WERI-Rb-1 (cell line): Measurements from ENCODE around the gene CCDC154.

Experiments used
- DNase-seq: peaks from one replicate; pipeline ENCODE4 v3.0.0-alpha.2; 2020
- H3K27ac ChIP-seq: fragments of 250-450 bp; sonication (Bioruptor Pico); 2 replicates; pipeline ENCODE4 v1.5.1; 2020; ENCODE audit warnings: mild to moderate bottlenecking, moderate library complexity
- H3K27me3 ChIP-seq: fragments of 250-450 bp; sonication (Bioruptor Pico); 2 replicates; pipeline ENCODE4 v1.5.1; 2021; ENCODE audit warnings: mild to moderate bottlenecking, low read depth, moderate library complexity; ENCODE audit not compliant: insufficient read depth, severe bottlenecking
- H3K36me3 ChIP-seq: fragments of 250-450 bp; sonication (Bioruptor Pico); 2 replicates; pipeline ENCODE4 v1.5.1; 2020; ENCODE audit warnings: mild to moderate bottlenecking, moderate library complexity
- H3K4me3 ChIP-seq: 2 replicates; pipeline ENCODE4 v1.5.1; 2011; ENCODE audit warnings: low read depth, mild to moderate bottlenecking, control low read depth, low read length
- H3K9me3 ChIP-seq: fragments of 250-450 bp; sonication (Bioruptor Pico); 2 replicates; pipeline ENCODE4 v1.5.1; 2021; ENCODE audit warnings: mild to moderate bottlenecking, moderate library complexity; ENCODE audit not compliant: severe bottlenecking
- CTCF ChIP-seq: IDR thresholded peaks from 2 replicates; pipeline ENCODE4 v1.5.1; 2011; ENCODE audit warnings: low read depth, mild to moderate bottlenecking, control low read depth, inconsistent platforms, low read length

The CCDC154 gene

GRCh38 chr16:1443980-1444729, at the start of gene CCDC154:
TSS of gene CCDC154 (minus strand) at chr16:1444556. CDS start at chr16:1444322, 234 bp downstream.
- no peak for DNase-seq
- H3K27me3 ChIP-seq = no peaks in the 10 kb centered on the region
- H3K36me3 ChIP-seq = peaks cover 10% of the 10 kb centered on the region
- TF ChIP-seq CTCF = no peak
- H3K9me3 ChIP-seq = no peaks in the 10 kb centered on the region
- no peak within 1 kb of the TSS for H3K27ac ChIP-seq
- H3K4me3 ChIP-seq = no peak within 1 kb of the TSS

GRCh38 chr16:1493746-1494094, 49.4 kb upstream of the CCDC154 start:
- H3K27ac ChIP-seq = peak overlapping the region; percentile 99
- H3K27me3 ChIP-seq = no peaks in the 10 kb centered on the region
- no peaks in the 10 kb centered on the region for H3K9me3 ChIP-seq
- H3K36me3 ChIP-seq = peaks cover 44% of the 10 kb centered on the region
- peak overlapping the region; percentile 88 for H3K4me3 ChIP-seq
- peak; percentile 22 for DNase-seq
- no peak for TF ChIP-seq CTCF

- Histone ChIP-seq H3K36me3 (peaks cover 38% of the 10 kb centered on the region), H3K27ac (peak within 1 kb of the TSS; percentile 99), H3K9me3 (no peaks in the 10 kb centered on the region), H3K4me3 (peak within 1 kb of the TSS; percentile 88), H3K27me3 (no peaks in the 10 kb centered on the region)
- no peak for TF ChIP-seq CTCF
- peak; percentile 79 for DNase-seq
Measured at GRCh38 chr16:1492923-1493745, 48.8 kb upstream of the CCDC154 start, which contains the start of gene TELO2. TSS of gene TELO2 (plus strand) at chr16:1493360. CDS start at chr16:1494282, 922 bp downstream.

GRCh38 chr16:1492082-1492922, 47.9 kb upstream of the CCDC154 start:
- peak overlapping the region; percentile 34 for H3K4me3 ChIP-seq
- H3K9me3 ChIP-seq = no peaks in the 10 kb centered on the region
- H3K36me3 ChIP-seq = peaks cover 31% of the 10 kb centered on the region
- H3K27ac ChIP-seq = peak overlapping the region; percentile 99
- TF ChIP-seq CTCF = no peak
- no peaks in the 10 kb centered on the region for H3K27me3 ChIP-seq
- no peak for DNase-seq

GRCh38 chr16:1491327-1491726, 47.0 kb upstream of the CCDC154 start:
- Histone ChIP-seq H3K4me3 (no peak overlapping the region), H3K27ac (no peak overlapping the region), H3K36me3 (peaks cover 22% of the 10 kb centered on the region), H3K9me3 (no peaks in the 10 kb centered on the region), H3K27me3 (no peaks in the 10 kb centered on the region)
- no peak for TF ChIP-seq CTCF
- no peak for DNase-seq
